Brain microvascular endothelial cell (primary cell): ENCODE data around the gene HSD17B1.

Source experiments
- DNase-seq: peaks from one replicate; pipeline ENCODE4 v3.0.0-alpha.2; 2020
- H3K27ac ChIP-seq: fragments of 250-450 bp; sonication (Bioruptor Pico); 2 replicates; pipeline ENCODE4 v1.5.1; 2020; ENCODE audit warnings: mild to moderate bottlenecking, moderate library complexity
- H3K27me3 ChIP-seq: fragments of 250-450 bp; sonication (Bioruptor Pico); replicated peaks from 2 replicates; pipeline ENCODE4 v1.5.1; 2020; ENCODE audit warnings: mild to moderate bottlenecking
- H3K36me3 ChIP-seq: fragments of 250-450 bp; sonication (Bioruptor Pico); replicated peaks from 2 replicates; pipeline ENCODE4 v1.5.1; 2020; ENCODE audit warnings: mild to moderate bottlenecking
- H3K4me3 ChIP-seq: 2 replicates; pipeline ENCODE4 v1.5.1; 2011; ENCODE audit warnings: low read depth, mild to moderate bottlenecking, control low read depth, low read length, moderate library complexity
- in situ Hi-C: cut with HindIII; loops from 2 replicates; pipeline ENCODE4 v1.10.0; 2017; ENCODE audit warnings: low sequenced_read_pairs, low pct_ligation_motif_present
- TF ChIP-seq, protein P1 (sequence below): IDR thresholded peaks from 2 replicates; pipeline ENCODE4 v1.5.1; 2011; ENCODE audit warnings: low read depth, mild to moderate bottlenecking, moderate library complexity, low read length, control low read depth, inconsistent platforms; ENCODE audit errors: missing control alignments

HSD17B1 gene

DNA sequence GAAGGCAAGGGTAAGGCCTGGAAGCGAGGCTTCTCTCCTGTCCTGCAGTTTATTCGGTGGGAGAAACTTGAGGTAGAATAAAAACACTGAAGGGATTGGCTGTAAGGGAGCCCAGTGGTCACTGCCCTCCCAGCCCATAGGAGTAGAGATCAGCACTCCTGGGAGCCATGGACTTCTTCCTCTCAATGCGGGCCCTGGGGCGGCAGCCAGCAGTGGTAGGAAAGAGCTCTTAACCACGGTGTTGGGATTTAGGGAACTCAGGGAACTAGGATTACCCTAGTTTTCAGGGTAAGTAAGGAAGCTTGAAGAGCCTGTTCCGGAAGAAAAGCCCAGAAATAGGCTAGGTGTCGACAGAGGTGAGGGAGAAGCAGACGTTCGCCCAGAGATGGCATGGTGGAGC lies 40.5 kb upstream of the HSD17B1 start:
- TF ChIP-seq, protein P1, sequence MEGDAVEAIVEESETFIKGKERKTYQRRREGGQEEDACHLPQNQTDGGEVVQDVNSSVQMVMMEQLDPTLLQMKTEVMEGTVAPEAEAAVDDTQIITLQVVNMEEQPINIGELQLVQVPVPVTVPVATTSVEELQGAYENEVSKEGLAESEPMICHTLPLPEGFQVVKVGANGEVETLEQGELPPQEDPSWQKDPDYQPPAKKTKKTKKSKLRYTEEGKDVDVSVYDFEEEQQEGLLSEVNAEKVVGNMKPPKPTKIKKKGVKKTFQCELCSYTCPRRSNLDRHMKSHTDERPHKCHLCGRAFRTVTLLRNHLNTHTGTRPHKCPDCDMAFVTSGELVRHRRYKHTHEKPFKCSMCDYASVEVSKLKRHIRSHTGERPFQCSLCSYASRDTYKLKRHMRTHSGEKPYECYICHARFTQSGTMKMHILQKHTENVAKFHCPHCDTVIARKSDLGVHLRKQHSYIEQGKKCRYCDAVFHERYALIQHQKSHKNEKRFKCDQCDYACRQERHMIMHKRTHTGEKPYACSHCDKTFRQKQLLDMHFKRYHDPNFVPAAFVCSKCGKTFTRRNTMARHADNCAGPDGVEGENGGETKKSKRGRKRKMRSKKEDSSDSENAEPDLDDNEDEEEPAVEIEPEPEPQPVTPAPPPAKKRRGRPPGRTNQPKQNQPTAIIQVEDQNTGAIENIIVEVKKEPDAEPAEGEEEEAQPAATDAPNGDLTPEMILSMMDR, result no peak
- H3K36me3 ChIP-seq, result peaks cover 23% of the 10 kb centered on the region
- no peak overlapping the region for H3K4me3 ChIP-seq
- in situ Hi-C loops, result loop anchor here (25.0 kb wide), 1 partner anchor 200 kb away; no protein-coding TSS in a partner anchor
- no peak for DNase-seq
- H3K27ac ChIP-seq, result no peak overlapping the region
- H3K27me3 ChIP-seq, result no peaks in the 10 kb centered on the region

DNA sequence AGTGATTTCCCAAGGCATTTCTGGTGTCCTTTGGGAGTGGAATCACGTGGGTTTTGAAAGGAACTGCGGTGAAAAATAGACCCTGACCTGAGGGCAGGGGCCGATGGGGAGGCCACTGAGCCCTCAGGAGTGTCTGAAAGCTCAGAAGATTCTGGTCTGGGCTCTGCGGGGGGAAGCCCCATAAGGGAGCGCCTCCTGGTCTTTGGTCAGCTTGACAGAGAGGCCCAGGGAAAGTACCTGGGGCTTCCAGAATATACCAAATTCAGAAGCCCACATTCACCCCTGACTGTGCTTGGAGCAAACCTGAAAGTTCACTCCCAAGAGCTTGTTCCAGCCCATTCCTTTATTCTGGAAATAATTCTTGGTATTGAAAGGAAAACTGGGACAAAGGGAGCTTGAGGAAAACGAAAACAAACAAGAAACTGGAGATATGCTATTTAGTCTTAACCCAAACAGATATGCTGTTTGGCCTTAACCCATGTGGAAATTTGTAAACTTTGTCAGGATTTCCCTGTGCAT lies 39.9 kb upstream of the HSD17B1 start:
- no peak for DNase-seq
- in situ Hi-C loops, result loop anchor here (25.0 kb wide), 1 partner anchor 200 kb away; no protein-coding TSS in a partner anchor
- TF ChIP-seq, protein P1, result no peak
- H3K27ac ChIP-seq, result no peak overlapping the region
- H3K4me3 ChIP-seq, result no peak overlapping the region
- no peaks in the 10 kb centered on the region for H3K27me3 ChIP-seq
- peaks cover 23% of the 10 kb centered on the region for H3K36me3 ChIP-seq

DNA sequence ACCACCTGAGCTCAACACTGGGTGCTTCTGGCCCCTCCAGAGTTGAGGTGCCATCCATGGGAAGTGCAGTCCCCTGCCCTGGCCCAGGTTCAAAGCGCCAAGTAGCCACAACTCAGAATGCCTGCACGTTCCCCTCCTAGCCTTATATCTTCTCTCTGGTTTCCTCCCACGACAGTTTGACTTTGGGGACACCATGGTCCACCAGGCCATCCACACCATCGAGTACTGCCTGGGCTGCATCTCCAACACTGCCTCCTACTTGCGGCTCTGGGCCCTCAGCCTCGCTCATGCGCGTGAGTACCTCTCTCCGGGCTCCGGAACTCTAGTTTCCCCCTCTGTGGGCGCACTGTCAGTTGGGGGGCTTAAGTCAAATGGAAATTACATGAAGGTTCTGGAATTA lies 39.0 kb upstream of the HSD17B1 start:
- TF ChIP-seq, protein P1, result no peak
- Histone ChIP-seq H3K36me3 (peaks cover 16% of the 10 kb centered on the region), H3K27ac (no peak overlapping the region), H3K4me3 (no peak overlapping the region), H3K27me3 (no peaks in the 10 kb centered on the region)
- in situ Hi-C loops, result loop anchor here (25.0 kb wide), 1 partner anchor 201 kb away; no protein-coding TSS in a partner anchor
- DNase-seq, result no peak

DNA sequence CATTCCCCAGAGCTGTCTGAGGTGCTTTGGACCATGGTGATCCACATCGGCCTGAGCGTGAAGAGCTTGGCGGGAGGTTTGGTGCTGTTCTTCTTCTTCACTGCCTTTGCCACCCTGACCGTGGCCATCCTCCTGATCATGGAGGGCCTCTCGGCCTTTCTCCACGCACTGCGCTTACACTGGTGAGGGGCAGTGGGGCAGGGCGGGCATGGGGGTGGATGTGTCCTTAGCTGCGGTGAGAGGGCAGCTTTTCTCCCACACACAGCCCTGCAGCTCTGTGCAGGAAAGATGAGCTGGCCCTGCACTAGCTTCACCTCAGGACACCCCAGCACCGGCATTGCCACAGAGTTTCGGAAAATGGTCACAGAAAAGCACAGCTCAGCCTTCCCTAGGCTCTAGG lies 38.4 kb upstream of the HSD17B1 start:
- TF ChIP-seq, protein P1, result no peak
- H3K36me3 ChIP-seq, result peaks cover 10% of the 10 kb centered on the region
- in situ Hi-C loops, result loop anchor here (25.0 kb wide), 1 partner anchor 202 kb away; no protein-coding TSS in a partner anchor
- H3K27ac ChIP-seq, result no peak overlapping the region
- no peaks in the 10 kb centered on the region for H3K27me3 ChIP-seq
- DNase-seq, result no peak
- no peak overlapping the region for H3K4me3 ChIP-seq

DNA sequence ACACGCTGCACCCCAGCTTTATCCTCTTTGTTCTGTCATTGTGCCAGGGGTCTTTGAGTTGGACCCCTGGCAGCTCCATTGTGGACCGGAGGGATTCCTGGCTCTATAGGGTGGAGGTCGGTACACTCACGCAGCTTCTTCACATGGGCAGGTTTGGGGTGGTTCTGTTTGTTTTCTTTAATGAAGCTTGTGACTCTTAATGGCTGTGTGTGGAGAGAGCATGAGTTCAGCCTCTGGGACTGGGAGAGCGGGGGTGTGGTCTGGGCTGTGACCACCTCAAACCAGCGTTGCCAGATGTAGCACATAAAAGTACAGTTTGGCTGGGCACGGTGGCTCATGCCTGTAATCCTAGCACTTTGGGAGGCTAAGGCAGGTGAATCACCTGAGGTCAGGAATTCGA lies 37.9 kb upstream of the HSD17B1 start:
- TF ChIP-seq, protein P1, result no peak
- DNase-seq, result no peak
- no peak overlapping the region for H3K27ac ChIP-seq
- no peak overlapping the region for H3K4me3 ChIP-seq
- no peaks in the 10 kb centered on the region for H3K27me3 ChIP-seq
- in situ Hi-C loops, result loop anchor here (25.0 kb wide), 1 partner anchor 203 kb away; no protein-coding TSS in a partner anchor
- H3K36me3 ChIP-seq, result peaks cover 5% of the 10 kb centered on the region

DNA sequence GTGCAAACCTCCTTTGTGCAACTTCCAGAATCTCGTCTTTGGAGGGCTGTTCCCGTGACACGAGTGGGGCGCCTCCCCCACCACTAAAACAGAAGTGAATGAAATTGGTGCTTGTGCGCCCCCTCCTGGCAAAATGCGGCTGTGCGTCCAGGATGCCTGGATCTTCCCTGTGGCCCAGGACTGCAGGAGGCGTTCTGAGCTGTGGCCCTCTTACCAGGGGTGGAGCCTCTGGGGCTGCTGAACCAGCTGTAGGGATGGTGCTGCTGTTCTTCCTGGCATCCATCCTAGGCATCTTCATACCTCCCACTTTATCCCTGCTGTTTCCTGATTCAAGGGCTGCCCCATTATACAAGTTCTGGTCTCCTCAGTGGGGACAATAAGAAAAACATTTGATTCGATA lies 35.2 kb upstream of the HSD17B1 start:
- in situ Hi-C loops, result loop anchor here (25.0 kb wide), 1 partner anchor 205 kb away; no protein-coding TSS in a partner anchor

More for the DNA sequence above, 35.2 kb upstream of the HSD17B1 start:
- no peaks in the 10 kb centered on the region for H3K27me3 ChIP-seq
- H3K4me3 ChIP-seq, result no peak overlapping the region
- DNase-seq, result peak; percentile 86
- no peaks in the 10 kb centered on the region for H3K36me3 ChIP-seq
- H3K27ac ChIP-seq, result peak overlapping the region; percentile 99
- TF ChIP-seq, protein P1, result peak; percentile 99
